ENCODE measurements around the gene ABR. TPM values are rescaled to one million over a fixed set of nuclear protein-coding genes. Genes with fewer than 3 reads are reported as not detected.
A peak's percentile ranks its signal among the peaks of the same experiment; 100 is the strongest.
"Not testable (repeated sequence)": the region's sequence is repeated elsewhere in the genome, so short reads cannot be mapped to it uniquely, and the experiment has no call there.

Gene ABR
- total RNA-seq, 1 donor from 2014 or later = 70.9 TPM

- Mint-ChIP-seq H3K27ac (ENCODE audit: unreplicated experiment) (no peak overlapping the region), H3K4me3 (ENCODE audit: unreplicated experiment) (peak overlapping the region; percentile 97), H3K4me1 (ENCODE audit: low read depth, unreplicated experiment) (peaks cover 29% of the 10 kb centered on the region), H3K27me3 (ENCODE audit: low read depth, unreplicated experiment) (no peaks in the 10 kb centered on the region), H3K36me3 (ENCODE audit: low read depth, unreplicated experiment) (peaks cover 2% of the 10 kb centered on the region), H3K9me3 (ENCODE audit: unreplicated experiment) (no peaks in the 10 kb centered on the region)
- no peaks in the 10 kb centered on the region for H3K27me3 ChIP-seq (ENCODE audit: insufficient read depth, low read length)
- no peak for DNase-seq (ENCODE audit: low read depth)
- peaks cover 63% of the 10 kb centered on the region for H4K20me1 ChIP-seq (ENCODE audit: insufficient read depth, low read length)
- H3K36me3 ChIP-seq (ENCODE audit: insufficient read depth, low read length) = no peaks in the 10 kb centered on the region
- peaks cover 22% of the 10 kb centered on the region for H3K4me1 ChIP-seq (ENCODE audit: insufficient read depth, low read length)
- H3K4me3 ChIP-seq (ENCODE audit: insufficient read depth, low read depth, low read length) = no peak overlapping the region
- TF ChIP-seq EZH2 (IDR thresholded peaks at IDR 0.05; ENCODE audit: insufficient read depth, low read length) = no peak
- TF ChIP-seq CTCF (IDR thresholded peaks at IDR 0.05; ENCODE audit: insufficient read depth, low read depth, low read length) = no peak
- no peak for FAIRE-seq
- no peak overlapping the region for H3K27ac ChIP-seq (ENCODE audit: low read depth, low read length)
- no peak overlapping the region for H3K9ac ChIP-seq (ENCODE audit: low read length)
- peak overlapping the region; percentile 93 for H3K4me2 ChIP-seq (ENCODE audit: low read length)
- H3K79me2 ChIP-seq (ENCODE audit: insufficient read depth, low read length) = peaks cover 72% of the 10 kb centered on the region
- H2AFZ ChIP-seq (ENCODE audit: low read depth, low read length) = no peak overlapping the region
- no peaks in the 10 kb centered on the region for H3K9me3 ChIP-seq (ENCODE audit: insufficient read depth, low read depth, low read length)
Measured at GRCh38 chr17:976312-976711, 203.5 kb downstream of the ABR start.

DNA sequence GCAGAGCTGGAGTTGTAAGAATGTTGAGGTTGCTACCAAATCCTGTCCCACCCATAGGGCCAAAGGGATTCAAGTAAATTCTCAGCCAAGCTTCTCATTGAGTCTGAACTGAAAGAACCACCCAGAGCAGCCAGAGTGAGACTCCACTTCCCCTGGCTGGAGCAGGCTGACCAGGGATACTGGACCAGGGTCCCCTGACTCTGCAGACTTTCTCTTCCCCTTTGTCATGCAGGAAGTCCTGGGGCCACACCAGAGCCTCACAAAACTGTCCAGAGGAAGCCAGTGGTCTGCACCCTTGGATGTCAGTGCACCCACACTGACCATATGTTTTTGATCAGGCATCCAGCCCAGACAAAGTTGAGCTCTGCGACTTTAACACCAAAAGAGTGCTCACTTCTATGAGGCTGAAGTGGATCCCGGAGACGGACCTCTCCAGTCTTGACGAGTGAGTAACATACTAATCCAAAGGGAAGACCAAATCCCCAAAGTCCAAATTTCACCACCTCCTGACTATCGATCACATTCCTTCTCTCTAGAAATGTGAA, 204.3 kb downstream of the ABR start:
- H3K27ac Mint-ChIP-seq (ENCODE audit: unreplicated experiment) = peak overlapping the region; percentile 58
- peak overlapping the region; percentile 42 for H3K4me2 ChIP-seq (ENCODE audit: low read length)

DNA sequence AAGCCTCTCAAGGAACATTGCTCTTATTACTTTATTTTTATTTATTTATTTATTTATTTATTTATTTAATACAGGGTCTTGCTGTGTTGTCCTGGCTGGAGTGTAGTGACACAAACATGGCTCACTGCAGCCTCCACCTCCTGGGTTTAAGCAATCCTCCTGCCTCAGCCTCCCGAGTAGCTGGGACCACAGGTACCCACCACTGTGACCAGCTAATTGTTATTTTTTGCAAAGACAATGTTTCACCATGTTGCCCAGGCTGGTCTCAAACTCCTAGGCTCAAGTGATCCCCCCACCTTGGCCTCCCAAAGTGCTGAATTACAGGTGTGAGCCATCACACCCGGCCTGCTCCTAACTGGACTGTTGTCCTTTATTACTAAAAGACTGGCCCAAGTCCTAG, 205.0 kb downstream of the ABR start:
- not testable (repeated sequence) for H3K36me3 ChIP-seq (ENCODE audit: insufficient read depth, low read length); FAIRE-seq; H3K9me3 ChIP-seq (ENCODE audit: insufficient read depth, low read depth, low read length); H2AFZ ChIP-seq (ENCODE audit: low read depth, low read length); H3K4me3 ChIP-seq (ENCODE audit: insufficient read depth, low read depth, low read length); H3K27me3 Mint-ChIP-seq (ENCODE audit: low read depth, unreplicated experiment); H3K36me3 Mint-ChIP-seq (ENCODE audit: low read depth, unreplicated experiment); H3K27me3 ChIP-seq (ENCODE audit: insufficient read depth, low read length); H3K27ac ChIP-seq (ENCODE audit: low read depth, low read length); H3K9me3 Mint-ChIP-seq (ENCODE audit: unreplicated experiment); H3K9ac ChIP-seq (ENCODE audit: low read length); DNase-seq (ENCODE audit: low read depth); H3K4me3 Mint-ChIP-seq (ENCODE audit: unreplicated experiment)
- H3K4me1 Mint-ChIP-seq (ENCODE audit: low read depth, unreplicated experiment) = peaks cover 33% of the 10 kb centered on the region
- Histone ChIP-seq H3K79me2 (ENCODE audit: insufficient read depth, low read length) (peaks cover 87% of the 10 kb centered on the region), H3K4me2 (ENCODE audit: low read length) (peak overlapping the region; percentile 42), H4K20me1 (ENCODE audit: insufficient read depth, low read length) (peaks cover 79% of the 10 kb centered on the region), H3K4me1 (ENCODE audit: insufficient read depth, low read length) (peaks cover 20% of the 10 kb centered on the region)
- peak overlapping the region; percentile 58 for H3K27ac Mint-ChIP-seq (ENCODE audit: unreplicated experiment)

More for the DNA sequence above, 204.3 kb downstream of the ABR start:
- Mint-ChIP-seq H3K9me3 (ENCODE audit: unreplicated experiment) (no peaks in the 10 kb centered on the region), H3K4me3 (ENCODE audit: unreplicated experiment) (peak overlapping the region; percentile 67), H3K36me3 (ENCODE audit: low read depth, unreplicated experiment) (peaks cover 3% of the 10 kb centered on the region), H3K27me3 (ENCODE audit: low read depth, unreplicated experiment) (no peaks in the 10 kb centered on the region), H3K4me1 (ENCODE audit: low read depth, unreplicated experiment) (peaks cover 29% of the 10 kb centered on the region)
- H3K27ac ChIP-seq (ENCODE audit: low read depth, low read length) = no peak overlapping the region
- H3K4me1 ChIP-seq (ENCODE audit: insufficient read depth, low read length) = peaks cover 22% of the 10 kb centered on the region
- H3K9me3 ChIP-seq (ENCODE audit: insufficient read depth, low read depth, low read length) = no peaks in the 10 kb centered on the region
- no peaks in the 10 kb centered on the region for H3K36me3 ChIP-seq (ENCODE audit: insufficient read depth, low read length)
- no peak overlapping the region for H3K9ac ChIP-seq (ENCODE audit: low read length)
- FAIRE-seq = peak; percentile 47
- H3K27me3 ChIP-seq (ENCODE audit: insufficient read depth, low read length) = no peaks in the 10 kb centered on the region
- peaks cover 81% of the 10 kb centered on the region for H3K79me2 ChIP-seq (ENCODE audit: insufficient read depth, low read length)
- no peak for DNase-seq (ENCODE audit: low read depth)
- H3K4me3 ChIP-seq (ENCODE audit: insufficient read depth, low read depth, low read length) = no peak overlapping the region
- TF ChIP-seq EZH2 (IDR thresholded peaks at IDR 0.05; ENCODE audit: insufficient read depth, low read length) (no peak), CTCF (IDR thresholded peaks at IDR 0.05; ENCODE audit: insufficient read depth, low read depth, low read length) (no peak)
- H4K20me1 ChIP-seq (ENCODE audit: insufficient read depth, low read length) = peaks cover 72% of the 10 kb centered on the region
- H2AFZ ChIP-seq (ENCODE audit: low read depth, low read length) = no peak overlapping the region

Measured in astrocyte (in vitro differentiated cells and primary cell).